ENCODE results near the gene CABLES1.

The CABLES1 gene

DNA sequence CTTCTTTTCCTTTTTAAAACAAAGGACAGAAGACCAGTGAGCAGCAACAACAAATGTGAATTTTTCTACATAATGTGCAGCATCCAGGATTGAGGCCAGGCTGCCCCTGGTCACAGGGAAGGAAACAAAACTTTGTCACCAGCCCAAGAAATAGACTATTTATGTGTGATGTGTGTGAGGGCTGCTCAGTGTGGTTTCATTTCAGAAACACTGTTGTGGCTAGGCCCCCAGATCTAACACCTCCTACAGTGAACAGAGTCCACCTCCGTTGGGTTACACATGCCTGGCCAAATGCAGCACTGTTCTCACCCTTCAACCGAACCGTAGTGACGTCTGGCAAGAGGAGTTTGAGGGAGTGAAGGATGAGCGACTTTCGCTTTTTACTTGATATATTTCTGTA is 171.5 kb downstream of the CABLES1 start:
- DNase-seq (ENCODE audit: low spot score) = no peak

DNA sequence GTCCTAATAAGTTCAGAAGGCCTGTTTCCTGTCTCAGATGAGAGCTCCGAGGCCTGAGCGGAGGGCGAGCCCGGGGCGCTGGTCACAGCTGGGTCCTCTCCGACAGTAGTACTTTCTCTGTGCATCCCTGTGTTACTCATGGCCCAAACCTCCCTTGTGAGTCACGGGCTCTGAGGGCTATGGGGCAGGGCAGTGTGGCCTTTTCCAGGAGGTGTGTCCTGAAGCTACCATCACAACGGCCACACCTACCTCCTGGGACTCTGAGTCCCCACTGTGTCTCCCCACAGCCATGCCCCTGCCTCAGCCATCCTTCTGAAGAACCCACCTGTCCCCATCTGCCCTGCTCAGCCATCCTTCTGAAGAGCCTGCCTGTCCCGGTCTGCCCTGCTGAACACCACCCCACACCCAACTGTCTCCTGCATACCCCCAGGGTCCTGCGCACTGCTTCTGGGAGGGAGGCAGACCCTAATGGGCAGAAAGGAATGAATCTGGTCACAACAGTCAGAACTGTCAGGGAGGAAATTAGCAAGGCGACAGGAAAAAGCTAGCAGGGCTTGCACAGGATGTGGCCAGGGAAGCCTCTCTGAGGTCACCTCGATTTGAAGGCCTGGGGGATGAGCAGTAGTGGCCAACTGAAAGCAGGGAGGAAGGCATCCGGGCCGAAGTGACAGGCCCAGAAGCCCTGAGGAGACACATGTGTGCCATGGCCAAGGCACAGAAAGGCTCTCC is 172.4 kb downstream of the CABLES1 start:
- no peak for DNase-seq (ENCODE audit: low spot score)

Measured in germinal center (tissue), 1 donor.